Bronchial smooth muscle cell (primary cell): ENCODE data around the gene NUTM2F. TPM values are rescaled to one million over a fixed set of nuclear protein-coding genes. Genes with fewer than 3 reads are reported as not detected.

Experiments
- total RNA-seq: library from RNA; depleted of rRNA; stranded (reverse); fragments of >200 nt; gene quantifications from 2 replicates; pipeline ENCODE4 v1.2.1, GENCODE V29; 2014

NUTM2F gene, protein sequence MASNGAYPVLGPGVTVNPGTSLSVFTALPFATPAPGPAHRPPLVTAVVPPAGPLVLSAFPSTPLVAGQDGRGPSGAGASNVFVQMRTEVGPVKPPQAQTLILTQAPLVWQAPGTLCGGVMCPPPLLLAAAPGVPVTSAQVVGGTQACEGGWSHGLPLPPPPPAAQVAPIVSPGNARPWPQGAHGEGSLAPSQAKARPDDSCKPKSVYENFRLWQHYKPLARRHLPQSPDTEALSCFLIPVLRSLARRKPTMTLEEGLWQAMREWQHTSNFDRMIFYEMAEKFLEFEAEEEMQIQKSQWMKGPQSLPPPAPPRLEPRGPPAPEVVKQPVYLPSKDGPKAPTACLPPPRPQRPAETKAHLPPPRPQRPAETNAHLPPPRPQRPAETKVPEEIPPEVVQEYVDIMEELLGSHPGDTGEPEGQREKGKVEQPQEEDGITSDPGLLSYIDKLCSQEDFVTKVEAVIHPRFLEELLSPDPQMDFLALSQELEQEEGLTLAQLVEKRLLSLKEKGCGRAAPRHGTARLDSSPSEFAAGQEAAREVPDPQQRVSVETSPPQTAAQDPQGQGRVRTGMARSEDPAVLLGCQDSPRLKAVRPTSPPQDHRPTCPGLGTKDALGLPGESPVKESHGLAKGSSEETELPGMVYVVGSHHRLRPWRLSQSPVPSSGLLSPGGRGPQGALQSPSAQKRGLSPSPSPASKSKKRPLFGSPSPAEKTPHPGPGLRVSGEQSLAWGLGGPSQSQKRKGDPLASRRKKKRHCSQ
- not detected in 2 replicates for total RNA-seq

DNA sequence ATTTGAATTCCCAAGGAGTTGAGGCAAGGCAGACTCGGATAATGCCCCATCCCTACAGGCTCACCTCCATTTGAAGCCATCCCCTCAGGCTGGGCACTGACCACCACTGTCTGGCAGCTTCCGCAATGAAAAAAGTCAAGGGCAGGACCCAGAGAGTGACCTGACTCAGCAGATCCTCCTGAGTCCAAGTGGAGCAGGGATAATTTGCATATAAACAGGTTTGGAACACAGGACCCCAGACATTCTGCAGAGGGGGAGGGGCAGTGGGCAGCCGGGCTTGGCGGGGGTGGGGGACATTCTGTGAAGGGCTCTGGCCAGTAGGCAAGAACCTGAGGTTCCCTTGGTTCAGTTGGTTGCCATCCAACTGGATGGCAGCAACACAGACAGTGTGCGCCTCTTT lies at the start of gene NUTM2F:
NUTM2F (minus strand) TSS at position 101 of the 400 bp plus-strand sequence; CDS start at position 80, 21 bp downstream.

Other genes starting within 250 kb of the NUTM2F start
- gene PTPDC1, start 244.2 kb downstream of the NUTM2F start, total RNA-seq = 4.9 and 5.8 TPM in 2 replicates
- gene ZNF169, start 69.3 kb downstream of the NUTM2F start, total RNA-seq = 1.5 and 2.7 TPM in 2 replicates
- not detected in 2 replicates for gene PCAT7, start 226.4 kb upstream of the NUTM2F start, total RNA-seq